Progenitor cell of endocrine pancreas (in vitro differentiated cells): ENCODE measurements around the gene ADAMTS2. TPM values are rescaled to one million over a fixed set of nuclear protein-coding genes. Genes with fewer than 3 reads are reported as not detected.
"Not testable (repeated sequence)": the region's sequence is repeated elsewhere in the genome, so short reads cannot be mapped to it uniquely, and the experiment has no call there.

Experiments used
- DNase-seq: peaks from one replicate; pipeline ENCODE4 v3.0.0; 2021; ENCODE audit warnings: low spot score; ENCODE audit not compliant: unreplicated experiment
- H3K27ac Mint-ChIP-seq: 2 replicates; pipeline ENCODE4 v1.8.0; 2021; ENCODE audit warnings: mild to moderate bottlenecking, moderate library complexity, mixed read lengths
- H3K27me3 Mint-ChIP-seq: 2 replicates; pipeline ENCODE4 v1.8.0; 2021; ENCODE audit warnings: mixed read lengths
- H3K36me3 Mint-ChIP-seq: 2 replicates; pipeline ENCODE4 v1.8.0; 2022; ENCODE audit warnings: mixed read lengths; ENCODE audit not compliant: insufficient read depth
- H3K4me1 Mint-ChIP-seq: 2 replicates; pipeline ENCODE4 v1.8.0; 2021; ENCODE audit warnings: low read depth, mixed read lengths
- H3K4me3 Mint-ChIP-seq: 2 replicates; pipeline ENCODE4 v1.8.0; 2021; ENCODE audit warnings: low read depth, mild to moderate bottlenecking, moderate library complexity, mixed read lengths
- H3K9me3 Mint-ChIP-seq: 2 replicates; pipeline ENCODE4 v1.8.0; 2021; ENCODE audit warnings: low read depth, mixed read lengths
- CTCF ChIP-seq: fragments of 200-600 bp; sonication (generic); IDR thresholded peaks from one replicate; pipeline ENCODE4 v1.5.0; 2021; ENCODE audit warnings: antibody characterized with exemption, mild to moderate bottlenecking; ENCODE audit not compliant: unreplicated experiment
- total RNA-seq: library from RNA; stranded (reverse); gene quantifications from 2 replicates; pipeline ENCODE4 v1.2.1, GENCODE V29; 2021

ADAMTS2 gene
- total RNA-seq, 1 donor from 2014 or later, result 2.5 TPM

- Mint-ChIP-seq H3K9me3 (peaks cover 46% of the 10 kb centered on the region), H3K27ac (no peak overlapping the region), H3K4me3 (no peak overlapping the region), H3K36me3 (no peaks in the 10 kb centered on the region), H3K27me3 (no peaks in the 10 kb centered on the region), H3K4me1 (no peaks in the 10 kb centered on the region)
- DNase-seq, result no peak
- no peak for TF ChIP-seq CTCF
These were observed 231.2 kb downstream of the ADAMTS2 start for GRCh38 chr5:179113945-179114641.

GRCh38 chr5:179113143-179113530 lies 232.1 kb downstream of the ADAMTS2 start:
- Mint-ChIP-seq H3K4me3 (no peak overlapping the region), H3K27ac (no peak overlapping the region), H3K4me1 (no peaks in the 10 kb centered on the region), H3K27me3 (no peaks in the 10 kb centered on the region), H3K9me3 (peaks cover 47% of the 10 kb centered on the region), H3K36me3 (no peaks in the 10 kb centered on the region)
- no peak for TF ChIP-seq CTCF
- no peak for DNase-seq

DNA sequence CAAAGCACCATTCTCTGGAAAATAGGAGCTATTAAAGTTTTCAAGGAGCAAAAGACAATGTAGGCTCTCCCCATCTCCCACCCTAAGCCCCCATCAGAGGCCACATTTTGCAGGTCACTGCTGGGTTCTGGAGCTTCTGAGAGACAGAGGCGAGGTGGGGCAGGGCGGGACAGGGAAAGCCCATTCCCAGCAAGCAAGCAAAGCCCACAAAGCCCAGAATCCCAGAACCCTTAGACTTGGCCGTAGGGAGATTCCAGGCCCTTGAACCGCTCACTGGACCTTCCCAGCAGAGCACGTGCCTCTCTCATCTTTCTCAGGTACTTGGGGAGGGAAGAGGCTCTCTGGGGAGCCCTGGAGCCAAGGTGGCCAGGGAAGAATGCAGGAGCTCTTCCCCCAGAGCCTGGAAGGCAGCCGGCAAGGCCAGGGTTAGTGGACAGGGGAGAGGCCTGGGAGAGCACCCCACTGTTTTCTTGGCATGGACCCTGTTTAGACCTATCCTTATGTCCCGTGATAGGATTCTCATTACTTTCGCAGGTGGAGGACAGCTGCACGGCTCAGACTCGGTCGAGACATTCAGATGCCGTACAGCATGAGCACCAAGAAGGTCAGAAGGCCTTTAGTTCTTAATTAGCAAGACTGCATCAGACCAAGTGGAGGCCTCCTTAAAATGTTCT lies 232.7 kb downstream of the ADAMTS2 start:
- Mint-ChIP-seq H3K4me1 (no peaks in the 10 kb centered on the region), H3K36me3 (peaks cover 2% of the 10 kb centered on the region), H3K9me3 (peaks cover 50% of the 10 kb centered on the region), H3K4me3 (no peak overlapping the region), H3K27ac (no peak overlapping the region), H3K27me3 (no peaks in the 10 kb centered on the region)
- no peak for TF ChIP-seq CTCF
- no peak for DNase-seq

DNA sequence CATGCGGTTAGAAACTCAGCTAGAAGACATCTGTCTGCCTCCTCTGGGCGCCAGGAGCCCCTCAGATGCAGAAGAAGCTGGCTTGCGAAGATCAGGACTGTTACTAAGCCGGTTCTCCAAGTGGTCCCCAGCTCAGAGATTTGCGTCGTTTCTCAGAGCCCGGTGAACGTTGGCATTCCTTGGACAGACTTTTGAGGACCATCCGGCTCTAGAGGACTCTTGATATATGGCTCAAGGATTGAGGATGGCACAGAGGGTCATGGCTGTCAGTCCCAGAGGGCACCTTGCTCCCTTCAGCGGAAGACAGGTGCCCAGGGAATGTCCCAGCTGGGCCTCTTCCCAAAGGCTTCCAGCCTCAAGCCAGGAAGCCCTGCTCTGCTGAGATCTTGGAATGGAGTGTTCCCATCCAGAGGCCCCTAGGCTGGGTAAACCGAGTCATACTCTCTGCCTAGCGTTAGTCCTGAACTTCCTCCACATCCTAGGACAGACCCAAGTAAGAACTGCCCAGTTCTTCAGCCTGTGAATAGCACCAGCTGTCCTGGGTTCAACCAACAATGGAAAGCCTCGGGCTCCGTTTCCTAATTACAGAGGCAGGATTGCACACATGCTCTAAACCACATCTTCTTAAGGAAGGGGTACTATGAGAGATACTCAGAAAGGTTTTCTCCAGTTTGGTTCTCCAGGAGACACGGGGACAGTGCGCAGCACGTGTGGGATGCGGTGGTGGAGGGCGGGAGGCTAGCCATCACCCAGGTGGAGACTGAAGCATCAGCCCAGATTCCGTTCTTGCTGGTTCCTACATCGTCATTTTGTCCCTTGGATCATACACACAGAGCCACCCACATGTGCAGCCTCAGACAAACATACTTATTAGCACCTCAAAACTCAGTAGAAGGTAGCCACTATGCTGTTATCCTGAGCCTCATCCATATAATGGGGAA lies 233.7 kb downstream of the ADAMTS2 start:
- TF ChIP-seq CTCF, result no peak

GRCh38 chr5:179110528-179110927 lies 234.7 kb downstream of the ADAMTS2 start:
- H3K27ac Mint-ChIP-seq, result no peak overlapping the region
- no peak overlapping the region for H3K4me3 Mint-ChIP-seq
- H3K4me1 Mint-ChIP-seq, result no peaks in the 10 kb centered on the region
- H3K36me3 Mint-ChIP-seq, result peaks cover 2% of the 10 kb centered on the region
- no peak for TF ChIP-seq CTCF
- peaks cover 51% of the 10 kb centered on the region for H3K9me3 Mint-ChIP-seq
- no peaks in the 10 kb centered on the region for H3K27me3 Mint-ChIP-seq
- DNase-seq, result no peak

More for the DNA sequence above, 233.7 kb downstream of the ADAMTS2 start:
- H3K9me3 Mint-ChIP-seq, result peaks cover 53% of the 10 kb centered on the region
- H3K27ac Mint-ChIP-seq, result no peak overlapping the region
- no peak for DNase-seq
- no peaks in the 10 kb centered on the region for H3K27me3 Mint-ChIP-seq
- no peaks in the 10 kb centered on the region for H3K4me1 Mint-ChIP-seq
- H3K4me3 Mint-ChIP-seq, result no peak overlapping the region
- H3K36me3 Mint-ChIP-seq, result peaks cover 2% of the 10 kb centered on the region

DNA sequence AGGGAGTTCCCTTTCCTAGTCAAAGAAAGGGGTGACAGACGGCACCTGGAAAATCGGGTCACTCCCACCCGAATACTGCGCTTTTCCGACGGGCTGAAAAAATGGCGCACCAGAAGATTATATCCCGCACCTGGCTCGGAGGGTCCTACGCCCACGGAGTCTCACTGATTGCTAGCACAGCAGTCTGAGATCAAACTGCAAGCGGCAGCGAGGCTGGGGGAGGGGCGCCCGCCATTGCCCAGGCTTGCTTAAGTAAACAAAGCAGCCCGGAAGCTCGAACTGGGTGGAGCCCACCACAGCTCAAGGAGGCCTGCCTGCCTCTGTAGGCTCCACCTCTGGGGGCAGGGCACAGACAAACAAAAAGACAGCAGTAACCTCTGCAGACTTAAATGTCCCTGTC lies 244.0 kb downstream of the ADAMTS2 start:
- H3K27ac Mint-ChIP-seq, H3K36me3 Mint-ChIP-seq, H3K4me1 Mint-ChIP-seq, H3K27me3 Mint-ChIP-seq, H3K4me3 Mint-ChIP-seq, DNase-seq: not testable (repeated sequence)
- H3K9me3 Mint-ChIP-seq, result peaks cover 24% of the 10 kb centered on the region
